Thoracic aorta (tissue), 2 donors: ENCODE measurements around the gene FBXO2. TPM values are rescaled to one million over a fixed set of nuclear protein-coding genes. Genes with fewer than 3 reads are reported as not detected.

Experiments
- ATAC-seq: fragments of 150-250 bp; one replicate; pipeline ENCODE4 v1.8.0; 2017; ENCODE audit warnings: low read depth; ENCODE audit not compliant: insufficient number of reproducible peaks, low FRiP score
- DNase-seq: peaks from one replicate; pipeline ENCODE4 v3.0.0-alpha.2; 2020; ENCODE audit warnings: low spot score
- H3K27ac ChIP-seq, 2 donors: fragments of 200-600 bp; sonication (generic); 1 replicate in 1 of 2; 2 replicates in 1 of 2; pipeline ENCODE4 v1.5.1; 2016; ENCODE audit warnings: mild to moderate bottlenecking in 2 of 2, moderate library complexity in 2 of 2
- H3K27me3 ChIP-seq: fragments of 200-600 bp; sonication (generic); replicated peaks from 2 replicates; pipeline ENCODE4 v1.6.0; 2016; ENCODE audit warnings: mild to moderate bottlenecking; ENCODE audit not compliant: insufficient read depth
- H3K36me3 ChIP-seq: fragments of 200-600 bp; sonication (generic); one replicate; pipeline ENCODE4 v1.5.1; 2016
- H3K4me1 ChIP-seq, 2 donors: fragments of 200-600 bp; sonication (generic); 1 replicate in 1 of 2; 2 replicates in 1 of 2; pipeline versions ENCODE4 v1.5.1 to v1.6.0; 2016; ENCODE audit warnings: low read depth in 2 of 2, mild to moderate bottlenecking in 1 of 2; ENCODE audit not compliant: control insufficient read depth in 1 of 2
- H3K4me3 ChIP-seq: fragments of 200-600 bp; sonication (generic); 2 replicates; pipeline ENCODE4 v1.5.1; 2016; ENCODE audit warnings: mild to moderate bottlenecking
- H3K9me3 ChIP-seq: fragments of 200-600 bp; sonication (generic); 2 replicates; pipeline ENCODE4 v1.5.1; 2016
- total RNA-seq, 2 donors: library from RNA; depleted of rRNA; stranded (reverse); fragments of >200 nt; gene quantifications; one replicate each; pipeline versions ENCODE4 v1.1.0 to v1.2.3, GENCODE V29; 2016
- TF ChIP-seq, protein P1 (sequence below): fragments of 200-600 bp; sonication (generic); IDR thresholded peaks from one replicate; pipeline ENCODE4 v1.5.1; 2019; ENCODE audit warnings: antibody characterized with exemption

Gene FBXO2
- 10 to 100 TPM in 1 of 2 donors, 1 to 10 TPM in 1; 3.8 to 12.9 TPM for total RNA-seq

DNA sequence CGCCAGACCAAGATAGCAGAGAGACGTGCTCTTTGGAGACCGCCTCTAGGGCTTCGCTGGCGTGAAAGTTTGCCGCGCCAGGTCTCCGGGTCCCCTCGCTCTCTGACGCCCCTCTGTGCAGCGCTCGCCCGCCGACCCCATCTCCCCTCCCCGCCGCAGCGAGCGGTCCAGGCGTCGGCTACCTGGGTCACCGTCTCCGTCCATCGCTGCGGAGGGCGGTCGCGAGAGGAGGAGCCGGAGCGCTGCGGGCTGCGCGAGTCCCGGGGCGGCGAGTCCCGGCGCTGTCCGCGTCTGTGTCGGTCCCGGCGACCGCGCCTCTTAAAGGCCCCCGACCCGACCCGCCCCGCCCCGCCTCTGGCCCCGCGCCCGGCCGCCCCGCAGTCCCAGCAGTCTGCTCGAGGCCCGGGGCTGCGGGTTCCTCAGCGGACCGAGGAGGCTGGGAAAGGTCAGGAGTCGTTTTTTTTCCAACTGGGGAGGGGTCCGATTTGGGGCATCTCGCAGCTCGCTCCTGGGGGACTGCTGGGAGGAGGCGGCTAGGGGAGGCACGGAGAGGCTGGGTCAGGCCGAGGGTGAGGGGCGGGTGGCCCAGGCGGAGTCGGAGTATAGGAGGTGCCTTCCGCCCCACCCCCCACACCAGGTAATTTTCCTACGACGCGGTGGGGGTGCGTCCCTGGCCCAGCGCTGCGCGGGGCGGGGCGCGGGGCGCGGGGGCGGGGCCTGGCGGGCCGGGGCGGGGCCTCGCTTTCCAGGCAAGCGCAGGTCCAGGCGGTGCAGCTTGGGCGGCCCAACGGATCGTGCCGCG is at the start of gene FBXO2, which contains the start of gene FBXO44:
Gene FBXO2 (minus strand): TSS at position 293 of the 802 bp plus-strand sequence. CDS start 89 bp downstream, at position 204.
Gene FBXO44 (plus strand): TSS at position 741 of the 802 bp plus-strand sequence. CDS start 959 bp downstream, outside the sequence.
- DNase-seq (no peak), ATAC-seq (peak; percentile 44)
- Histone ChIP-seq H3K4me1 (peaks cover 9 to 34% of the 10 kb centered on the region in 2 donors), H3K4me3 (peak within 1 kb of the TSS; percentile 90), H3K36me3 (peaks cover 4% of the 10 kb centered on the region), H3K27ac (peak within 1 kb of the TSS in 1 of 2 donors; percentile 28), H3K27me3 (peaks cover 5% of the 10 kb centered on the region), H3K9me3 (no peaks in the 10 kb centered on the region)
- TF ChIP-seq, protein P1, sequence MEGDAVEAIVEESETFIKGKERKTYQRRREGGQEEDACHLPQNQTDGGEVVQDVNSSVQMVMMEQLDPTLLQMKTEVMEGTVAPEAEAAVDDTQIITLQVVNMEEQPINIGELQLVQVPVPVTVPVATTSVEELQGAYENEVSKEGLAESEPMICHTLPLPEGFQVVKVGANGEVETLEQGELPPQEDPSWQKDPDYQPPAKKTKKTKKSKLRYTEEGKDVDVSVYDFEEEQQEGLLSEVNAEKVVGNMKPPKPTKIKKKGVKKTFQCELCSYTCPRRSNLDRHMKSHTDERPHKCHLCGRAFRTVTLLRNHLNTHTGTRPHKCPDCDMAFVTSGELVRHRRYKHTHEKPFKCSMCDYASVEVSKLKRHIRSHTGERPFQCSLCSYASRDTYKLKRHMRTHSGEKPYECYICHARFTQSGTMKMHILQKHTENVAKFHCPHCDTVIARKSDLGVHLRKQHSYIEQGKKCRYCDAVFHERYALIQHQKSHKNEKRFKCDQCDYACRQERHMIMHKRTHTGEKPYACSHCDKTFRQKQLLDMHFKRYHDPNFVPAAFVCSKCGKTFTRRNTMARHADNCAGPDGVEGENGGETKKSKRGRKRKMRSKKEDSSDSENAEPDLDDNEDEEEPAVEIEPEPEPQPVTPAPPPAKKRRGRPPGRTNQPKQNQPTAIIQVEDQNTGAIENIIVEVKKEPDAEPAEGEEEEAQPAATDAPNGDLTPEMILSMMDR: no peak

DNA sequence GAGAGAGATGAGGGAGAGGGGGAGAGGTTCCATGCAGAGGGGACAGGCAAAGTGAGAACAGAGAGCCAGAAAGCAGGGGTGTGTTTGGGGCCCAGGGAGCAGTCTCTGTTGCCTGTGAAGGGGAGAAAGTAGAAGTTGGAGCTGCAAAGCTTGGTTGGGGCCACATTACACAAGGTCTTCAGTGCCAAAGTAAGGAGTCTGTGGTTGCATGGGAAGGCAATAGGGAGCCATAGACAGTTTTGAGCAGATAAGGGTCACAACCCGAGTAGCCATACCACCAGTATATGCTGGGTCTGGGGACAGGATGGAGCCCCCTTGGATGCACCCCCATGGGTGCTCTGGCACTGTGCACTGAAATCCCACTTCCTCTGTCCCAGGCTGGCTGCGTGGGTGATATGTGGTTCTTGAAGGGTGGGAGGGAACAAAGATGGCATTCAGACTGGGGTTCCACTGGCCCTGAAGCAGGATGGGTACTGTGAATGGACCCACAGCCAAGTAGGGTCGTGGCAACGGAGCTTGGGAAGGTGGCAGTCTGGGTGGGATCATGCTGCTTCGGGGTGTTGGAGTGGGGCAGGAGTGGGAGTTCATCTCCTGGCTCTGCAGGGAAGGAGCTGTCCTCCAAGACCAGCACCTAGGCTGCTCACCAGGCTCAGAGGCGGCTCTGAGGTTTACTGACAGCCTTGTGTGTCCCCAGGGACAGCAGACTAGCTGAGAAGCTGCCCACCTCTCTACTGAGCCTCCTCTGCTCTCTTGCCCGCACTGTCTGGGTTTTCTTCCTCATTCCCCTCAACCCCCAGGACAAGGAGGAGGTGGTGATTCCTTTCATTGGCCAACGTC is 49.3 kb upstream of the FBXO2 start:
- no peak for DNase-seq
- ATAC-seq: no peak
- Histone ChIP-seq H3K4me3 (no peak overlapping the region), H3K27me3 (no peaks in the 10 kb centered on the region), H3K4me1 (peaks cover 5 to 18% of the 10 kb centered on the region in 2 donors), H3K36me3 (no peaks in the 10 kb centered on the region), H3K9me3 (no peaks in the 10 kb centered on the region), H3K27ac (no peak overlapping the region)
- TF ChIP-seq, protein P1: no peak

GRCh38 chr1:11701981-11702803 is 48.0 kb upstream of the FBXO2 start:
- Histone ChIP-seq H3K4me1 (peaks cover 5 to 13% of the 10 kb centered on the region in 2 donors), H3K27me3 (no peaks in the 10 kb centered on the region), H3K27ac (no peak overlapping the region), H3K9me3 (no peaks in the 10 kb centered on the region), H3K4me3 (no peak overlapping the region), H3K36me3 (no peaks in the 10 kb centered on the region)
- DNase-seq: no peak
- TF ChIP-seq, protein P1: no peak
- no peak for ATAC-seq

- no peaks in the 10 kb centered on the region for H3K9me3 ChIP-seq
- peaks cover 5 to 13% of the 10 kb centered on the region in 2 donors for H3K4me1 ChIP-seq
- no peaks in the 10 kb centered on the region for H3K36me3 ChIP-seq
- TF ChIP-seq, protein P1: no peak
- no peaks in the 10 kb centered on the region for H3K27me3 ChIP-seq
- ATAC-seq (no peak), DNase-seq (no peak)
- no peak overlapping the region for H3K27ac ChIP-seq
- peak overlapping the region; percentile 31 for H3K4me3 ChIP-seq
These were observed 47.3 kb upstream of the FBXO2 start for GRCh38 chr1:11701551-11701961.
